Loucy (cell line): Measurements from ENCODE around the gene RGS3.

Experiments
- H2AFZ ChIP-seq: fragments of 200-600 bp; sonication (generic); 2 replicates; pipeline ENCODE4 v1.6.0; 2016; ENCODE audit warnings: antibody characterized with exemption, mild to moderate bottlenecking, low read length, moderate library complexity
- H3F3A ChIP-seq: fragments of 200-600 bp; 2 replicates; pipeline ENCODE4 v1.6.0; 2016; ENCODE audit warnings: antibody characterized with exemption, low read depth, mild to moderate bottlenecking
- H3K27me3 ChIP-seq: fragments of 200-600 bp; sonication (generic); 2 replicates; pipeline ENCODE4 v1.6.1; 2014; ENCODE audit warnings: low read length, mild to moderate bottlenecking; ENCODE audit not compliant: insufficient read depth, poor library complexity, severe bottlenecking
- H3K36me3 ChIP-seq: fragments of 200-600 bp; sonication (generic); 2 replicates; pipeline ENCODE4 v1.6.1; 2016; ENCODE audit warnings: low read length; ENCODE audit not compliant: insufficient read depth
- H3K4me1 ChIP-seq: fragments of 200-600 bp; sonication (generic); 2 replicates; pipeline ENCODE4 v1.5.1; 2014; ENCODE audit warnings: low read length, mild to moderate bottlenecking; ENCODE audit not compliant: insufficient read depth, poor library complexity, severe bottlenecking
- H3K4me2 ChIP-seq: fragments of 200-600 bp; sonication (generic); 2 replicates; pipeline ENCODE4 v1.6.0; 2014; ENCODE audit warnings: antibody characterized with exemption, low read length, low read depth, mild to moderate bottlenecking; ENCODE audit not compliant: poor library complexity, severe bottlenecking
- H3K4me3 ChIP-seq: fragments of 200-600 bp; sonication (generic); 2 replicates; pipeline ENCODE4 v1.5.1; 2014; ENCODE audit warnings: low read length, mild to moderate bottlenecking, mixed read lengths; ENCODE audit not compliant: poor library complexity, severe bottlenecking
- H3K79me2 ChIP-seq: fragments of 200-600 bp; sonication (generic); 2 replicates; pipeline ENCODE4 v1.6.1; 2014; ENCODE audit warnings: low read length; ENCODE audit not compliant: insufficient read depth
- H3K9ac ChIP-seq: fragments of 200-600 bp; sonication (generic); 2 replicates; pipeline ENCODE4 v1.6.0; 2014; ENCODE audit warnings: mild to moderate bottlenecking, low read depth, low read length, moderate library complexity; ENCODE audit not compliant: poor library complexity, severe bottlenecking
- H3K9me2 ChIP-seq: fragments of 200-600 bp; sonication (generic); replicated peaks from 2 replicates; pipeline ENCODE4 v1.6.1; 2016; ENCODE audit warnings: low read depth, low read length, mixed read lengths
- H3K9me3 ChIP-seq: fragments of 200-600 bp; sonication (generic); 2 replicates; pipeline ENCODE4 v1.6.1; 2014; ENCODE audit warnings: mild to moderate bottlenecking, antibody characterized with exemption, low read length, low read depth; ENCODE audit not compliant: insufficient read depth
- H4K20me1 ChIP-seq: fragments of 200-600 bp; sonication (generic); 2 replicates; pipeline ENCODE4 v1.6.0; 2014; ENCODE audit warnings: antibody characterized with exemption, low read length, mild to moderate bottlenecking; ENCODE audit not compliant: insufficient read depth, poor library complexity, severe bottlenecking
- EZH2phosphoT487 ChIP-seq: fragments of 200-600 bp; IDR thresholded peaks from 2 replicates; pipeline ENCODE4 v1.6.1; 2018; ENCODE audit warnings: antibody characterized with exemption, mild to moderate bottlenecking, moderate library complexity, borderline replicate concordance
- TF ChIP-seq, protein P1 (sequence below): fragments of 200-600 bp; sonication (generic); conservative IDR thresholded peaks from 2 replicates; pipeline ENCODE4 v1.5.1; 2014; ENCODE audit warnings: mild to moderate bottlenecking, antibody characterized with exemption, low read length

Gene RGS3

DNA sequence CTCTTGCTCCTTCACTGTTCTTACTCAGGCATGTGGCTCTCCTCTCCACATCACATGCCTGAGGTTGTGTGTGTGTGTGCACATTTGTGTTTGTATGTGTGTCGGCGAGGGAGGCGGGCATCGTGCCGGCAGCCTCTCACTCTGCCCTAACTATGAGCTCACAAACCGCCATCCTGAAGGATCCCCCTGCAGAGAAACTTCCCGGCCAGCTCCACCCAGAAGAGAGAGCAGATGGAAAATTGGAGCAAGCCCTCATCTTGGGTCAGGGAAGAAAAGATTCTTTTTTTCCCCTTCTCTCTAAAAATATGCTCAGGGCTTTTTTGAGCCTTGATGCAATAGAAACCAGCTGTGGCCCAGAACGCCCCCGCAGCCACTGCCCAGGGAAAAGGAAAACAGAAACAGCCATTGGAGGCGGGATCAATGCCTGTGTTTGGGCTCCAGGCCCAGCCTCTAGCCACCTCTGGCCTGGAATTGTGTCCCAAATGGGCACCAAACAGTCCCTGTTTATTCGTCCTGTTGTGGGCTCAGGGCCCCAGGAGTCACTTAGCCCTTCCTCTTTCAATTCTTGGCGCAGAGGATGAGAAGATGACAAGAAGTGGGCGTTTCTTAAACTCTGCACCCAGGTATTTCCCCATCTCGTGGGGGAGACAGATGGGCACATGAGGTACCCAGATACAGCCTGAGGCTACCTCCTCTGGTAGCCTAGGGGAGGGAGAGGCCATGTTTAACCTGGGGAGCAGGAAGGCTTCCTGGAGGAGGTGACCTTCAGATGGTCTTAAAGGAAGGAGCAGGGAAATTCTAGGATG lies 151.5 kb downstream of the RGS3 start:
- Histone ChIP-seq H3K27me3 (no peaks in the 10 kb centered on the region), H2AFZ (no peak overlapping the region), H3K4me3 (no peak overlapping the region), H3F3A (no peaks in the 10 kb centered on the region), H3K36me3 (no peaks in the 10 kb centered on the region), H3K9me2 (no peaks in the 10 kb centered on the region), H3K4me2 (no peak overlapping the region), H4K20me1 (no peaks in the 10 kb centered on the region), H3K4me1 (no peaks in the 10 kb centered on the region), H3K9me3 (no peaks in the 10 kb centered on the region), H3K9ac (no peak overlapping the region), H3K79me2 (no peaks in the 10 kb centered on the region)
- TF ChIP-seq EZH2phosphoT487, result no peak
- TF ChIP-seq, protein P1, sequence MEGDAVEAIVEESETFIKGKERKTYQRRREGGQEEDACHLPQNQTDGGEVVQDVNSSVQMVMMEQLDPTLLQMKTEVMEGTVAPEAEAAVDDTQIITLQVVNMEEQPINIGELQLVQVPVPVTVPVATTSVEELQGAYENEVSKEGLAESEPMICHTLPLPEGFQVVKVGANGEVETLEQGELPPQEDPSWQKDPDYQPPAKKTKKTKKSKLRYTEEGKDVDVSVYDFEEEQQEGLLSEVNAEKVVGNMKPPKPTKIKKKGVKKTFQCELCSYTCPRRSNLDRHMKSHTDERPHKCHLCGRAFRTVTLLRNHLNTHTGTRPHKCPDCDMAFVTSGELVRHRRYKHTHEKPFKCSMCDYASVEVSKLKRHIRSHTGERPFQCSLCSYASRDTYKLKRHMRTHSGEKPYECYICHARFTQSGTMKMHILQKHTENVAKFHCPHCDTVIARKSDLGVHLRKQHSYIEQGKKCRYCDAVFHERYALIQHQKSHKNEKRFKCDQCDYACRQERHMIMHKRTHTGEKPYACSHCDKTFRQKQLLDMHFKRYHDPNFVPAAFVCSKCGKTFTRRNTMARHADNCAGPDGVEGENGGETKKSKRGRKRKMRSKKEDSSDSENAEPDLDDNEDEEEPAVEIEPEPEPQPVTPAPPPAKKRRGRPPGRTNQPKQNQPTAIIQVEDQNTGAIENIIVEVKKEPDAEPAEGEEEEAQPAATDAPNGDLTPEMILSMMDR, result no peak

DNA sequence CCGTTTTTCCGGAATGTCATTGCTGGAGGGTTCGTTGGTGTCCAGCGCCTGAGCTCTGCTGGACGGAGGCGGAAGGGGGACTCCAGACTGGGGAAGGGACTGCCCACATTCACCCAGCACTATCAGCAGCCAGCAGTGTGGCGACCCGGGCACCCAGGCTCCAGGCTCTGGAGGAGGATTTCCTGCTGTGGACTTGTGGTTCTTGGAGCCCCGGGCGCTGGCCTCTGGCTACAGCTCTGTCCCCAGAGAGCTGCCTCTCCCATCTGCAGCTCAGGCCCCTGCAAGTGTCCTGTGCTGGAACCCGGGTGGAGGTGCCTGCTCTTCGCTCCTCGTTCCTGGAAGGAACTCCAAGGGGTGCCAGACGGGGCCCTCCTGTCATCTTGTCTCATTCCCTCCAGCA lies 152.6 kb downstream of the RGS3 start:
- Histone ChIP-seq H3K79me2 (no peaks in the 10 kb centered on the region), H3K4me3 (no peak overlapping the region), H3K9ac (no peak overlapping the region), H2AFZ (no peak overlapping the region), H3K4me1 (no peaks in the 10 kb centered on the region), H4K20me1 (no peaks in the 10 kb centered on the region), H3K36me3 (no peaks in the 10 kb centered on the region), H3K4me2 (no peak overlapping the region), H3F3A (no peaks in the 10 kb centered on the region), H3K9me2 (no peaks in the 10 kb centered on the region), H3K9me3 (no peaks in the 10 kb centered on the region), H3K27me3 (no peaks in the 10 kb centered on the region)
- no peak for TF ChIP-seq EZH2phosphoT487
- TF ChIP-seq, protein P1, result no peak

DNA sequence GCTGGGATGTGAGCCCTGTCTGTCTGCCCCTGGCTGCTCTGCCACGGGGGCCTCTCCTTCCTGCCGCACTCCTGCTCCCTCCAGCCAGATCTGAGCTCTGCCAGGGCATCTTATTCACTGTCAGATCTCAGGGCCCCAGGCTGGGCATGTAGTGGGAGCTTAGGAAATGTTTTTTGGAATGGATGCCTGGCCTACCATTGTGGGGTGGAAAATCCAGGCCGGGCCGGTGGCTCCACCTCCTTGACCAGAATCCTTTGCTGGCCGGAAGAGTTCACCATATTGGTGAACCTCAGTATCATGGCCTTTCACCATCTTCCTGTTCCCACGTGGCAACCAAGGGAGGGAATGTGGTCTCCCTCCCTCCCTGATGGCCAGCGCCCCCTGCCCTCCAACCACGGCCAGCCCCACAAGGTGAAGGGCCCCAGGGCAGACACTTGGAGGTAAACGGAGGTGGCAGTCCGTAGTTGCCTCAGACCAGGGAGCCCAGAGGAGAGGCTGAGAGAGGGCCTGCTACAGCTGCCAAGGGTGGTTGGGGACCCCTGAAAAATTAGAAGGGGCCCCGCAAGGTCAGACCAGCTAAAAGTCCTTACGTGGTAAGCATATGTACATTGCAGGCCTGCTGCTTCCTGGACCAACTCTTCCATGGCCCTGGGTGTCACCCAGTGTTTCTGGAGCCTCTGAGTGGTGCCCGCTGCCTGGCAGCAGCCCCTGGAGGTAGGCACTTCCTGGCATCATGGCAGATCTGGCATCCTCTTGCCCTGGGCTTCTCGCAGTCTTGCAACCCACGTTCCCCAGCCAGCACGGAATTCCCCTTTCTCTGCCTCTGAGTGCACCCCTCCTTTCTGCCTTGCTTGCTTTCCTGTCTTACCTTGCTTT lies 153.3 kb downstream of the RGS3 start:
- no peaks in the 10 kb centered on the region for H3F3A ChIP-seq
- H3K4me1 ChIP-seq, result no peaks in the 10 kb centered on the region
- no peaks in the 10 kb centered on the region for H4K20me1 ChIP-seq
- H3K27me3 ChIP-seq, result no peaks in the 10 kb centered on the region
- H3K9me3 ChIP-seq, result no peaks in the 10 kb centered on the region
- H3K4me3 ChIP-seq, result no peak overlapping the region
- no peak overlapping the region; the same call in 1 of the 2 replicates for H2AFZ ChIP-seq
- H3K9me2 ChIP-seq, result no peaks in the 10 kb centered on the region
- no peak overlapping the region for H3K4me2 ChIP-seq
- TF ChIP-seq, protein P1, result no peak
- no peak overlapping the region for H3K9ac ChIP-seq
- H3K36me3 ChIP-seq, result no peaks in the 10 kb centered on the region
- no peaks in the 10 kb centered on the region for H3K79me2 ChIP-seq
